Left lung (tissue), 10 donors: ENCODE measurements around the gene ERFL. TPM values are rescaled to one million over a fixed set of nuclear protein-coding genes. Genes with fewer than 3 reads are reported as not detected.

ENCODE experiments used
- ATAC-seq: fragments of 200-7000 bp; cut with Tn5 transposase; one replicate; pipeline ENCODE4 v1.9.1; 2020; ENCODE audit warnings: moderate library complexity
- DNase-seq, 4 donors: peaks; one replicate each; pipeline ENCODE4 v3.0.0-alpha.2; 2013 to 2020
- H3K27ac ChIP-seq, 2 donors: fragments of 200-600 bp; sonication (generic) in 1 of 2; one replicate each; pipeline versions ENCODE4 v1.5.0 to v1.8.0; 2020 to 2021
- H3K27me3 ChIP-seq, 2 donors: fragments of 200-600 bp; sonication (generic) in 1 of 2; one replicate each; pipeline versions ENCODE4 v1.5.0 to v1.8.0; 2020 to 2021
- H3K36me3 ChIP-seq, 2 donors: fragments of 200-600 bp; sonication (generic) in 1 of 2; one replicate each; pipeline versions ENCODE4 v1.5.0 to v1.8.0; 2020 to 2021
- H3K4me1 ChIP-seq, 2 donors: fragments of 200-600 bp; one replicate each; pipeline ENCODE4 v1.8.0; 2021
- H3K4me3 ChIP-seq, 2 donors: fragments of 200-600 bp; sonication (generic) in 1 of 2; one replicate each; pipeline versions ENCODE4 v1.5.0 to v1.8.0; 2020 to 2021; ENCODE audit warnings: mild to moderate bottlenecking in 1 of 2
- H3K9me3 ChIP-seq, 2 donors: fragments of 200-600 bp; sonication (generic) in 1 of 2; one replicate each; pipeline versions ENCODE4 v1.5.0 to v1.8.0; 2020 to 2021
- CTCF ChIP-seq, 2 donors: fragments of 200-600 bp; sonication (generic) in 1 of 2; IDR thresholded peaks; one replicate each; pipeline versions ENCODE4 v1.5.0 to v1.8.0; 2021; ENCODE audit warnings: antibody characterized with exemption in 2 of 2
- intact Hi-C, 2 donors: fragments of 100-400 bp; cut with DNase I; formaldehyde crosslinking; loops; one replicate each; pipeline versions ENCODE4 v1.11.2 to v1.14.2; 2022
- polyA plus RNA-seq, 6 donors: library from polyadenylated mRNA; unstranded; fragments of 120-200 nt; gene quantifications; one replicate each; pipeline ENCODE4 v1.2.1, GENCODE V29; 2013; ENCODE audit not compliant: insufficient read length in 6 of 6
- total RNA-seq, 2 donors: library from RNA; stranded (reverse); fragmentation: NEBNext Ultra II Directional; extraction: Animal tissue kit (Norgen Biotek cat#: 25700); gene quantifications; one replicate each; pipeline ENCODE4 v1.2.1, GENCODE V29; 2021
- donor health status: DM: no; HTN: yes; CAD: no.
- donor health status: DM: no; HTN: no; CAD: no.

The ERFL gene
- total and polyA plus RNA-seq, 8 donors: 0.08 to 0.38 (median 0.26) TPM; not detected in 2

- no peaks in the 10 kb centered on the region for H3K9me3 ChIP-seq
- no peak overlapping the region for H3K4me3 ChIP-seq
- H3K27me3 ChIP-seq: peaks cover 16 to 41% of the 10 kb centered on the region in 2 donors
- ATAC-seq (no peak), DNase-seq (no peak)
- peaks cover 0 to 39% of the 10 kb centered on the region in 2 donors for H3K36me3 ChIP-seq
- no peaks in the 10 kb centered on the region for H3K4me1 ChIP-seq
- no peak for TF ChIP-seq CTCF (IDR thresholded peaks at IDR 0.05)
- intact Hi-C loops: no loop called here
- H3K27ac ChIP-seq: no peak overlapping the region
Measured at GRCh38 chr19:41909706-41910105, 18.5 kb downstream of the ERFL start.

GRCh38 chr19:41908724-41909464 lies 19.4 kb downstream of the ERFL start:
- H3K9me3 ChIP-seq: no peaks in the 10 kb centered on the region
- H3K4me1 ChIP-seq: no peaks in the 10 kb centered on the region
- H3K36me3 ChIP-seq: peaks cover 0 to 47% of the 10 kb centered on the region in 2 donors
- peaks cover 16 to 33% of the 10 kb centered on the region in 2 donors for H3K27me3 ChIP-seq
- H3K4me3 ChIP-seq: no peak overlapping the region
- no peak for ATAC-seq
- intact Hi-C loops: no loop called here
- no peak for DNase-seq
- no peak for TF ChIP-seq CTCF (IDR thresholded peaks at IDR 0.05)
- no peak overlapping the region for H3K27ac ChIP-seq

- peak in 1 of 4 donors; percentile 54 for DNase-seq
- Histone ChIP-seq H3K36me3 (peaks cover 0 to 55% of the 10 kb centered on the region in 2 donors), H3K27me3 (peaks cover 12 to 25% of the 10 kb centered on the region in 2 donors), H3K4me1 (no peaks in the 10 kb centered on the region), H3K4me3 (no peak overlapping the region), H3K27ac (no peak overlapping the region), H3K9me3 (no peaks in the 10 kb centered on the region)
- ATAC-seq: no peak
- intact Hi-C loops: no loop called here
- no peak for TF ChIP-seq CTCF (IDR thresholded peaks at IDR 0.05)
Measured at GRCh38 chr19:41907994-41908615, 20.1 kb downstream of the ERFL start.

- Histone ChIP-seq H3K9me3 (no peaks in the 10 kb centered on the region), H3K27ac (no peak overlapping the region), H3K4me3 (no peak overlapping the region), H3K4me1 (no peaks in the 10 kb centered on the region), H3K36me3 (peaks cover under 1 to 65% of the 10 kb centered on the region in 2 donors), H3K27me3 (peaks cover 3 to 15% of the 10 kb centered on the region in 2 donors)
- no peak for TF ChIP-seq CTCF (IDR thresholded peaks at IDR 0.05)
- intact Hi-C loops: no loop called here
- DNase-seq (no peak), ATAC-seq (no peak)
Measured at GRCh38 chr19:41906916-41907680, 21.2 kb downstream of the ERFL start.

- Histone ChIP-seq H3K36me3 (peaks cover 6 to 73% of the 10 kb centered on the region in 2 donors), H3K4me1 (no peaks in the 10 kb centered on the region), H3K9me3 (no peaks in the 10 kb centered on the region), H3K4me3 (no peak overlapping the region), H3K27me3 (peaks cover 0 to 7% of the 10 kb centered on the region in 2 donors), H3K27ac (no peak overlapping the region)
- intact Hi-C loops: no loop called here
- no peak for ATAC-seq
- TF ChIP-seq CTCF (IDR thresholded peaks at IDR 0.05): no peak
- DNase-seq: no peak
Measured at GRCh38 chr19:41906271-41906670, 22.0 kb downstream of the ERFL start.
